Body of pancreas (tissue), 4 donors: Measurements from ENCODE around the gene EIF5A.

Experiments used
- CTCF ChIP-seq, 7 experiments: fragments of 450-650 bp in 4 of 7; fragments of 200-600 bp in 3 of 7; sonication (generic) in 3 of 7; IDR thresholded peaks; one replicate each; pipeline ENCODE4 v1.5.1; 2016 to 2019; ENCODE audit warnings: antibody characterized with exemption in 7 of 7
- POLR2A ChIP-seq, 3 donors: fragments of 450-650 bp; IDR thresholded peaks; one replicate each; pipeline ENCODE4 v1.6.1; 2016; ENCODE audit warnings: antibody characterized with exemption in 3 of 3, mild to moderate bottlenecking in 2 of 3

- no peak for TF ChIP-seq CTCF (IDR thresholded peaks at IDR 0.05)
- TF ChIP-seq POLR2A (IDR thresholded peaks at IDR 0.05), result no peak
These were observed 22.5 kb upstream of the EIF5A start for GRCh38 chr17:7284911-7285310.
